Erythroblast (primary cell): ENCODE results near the gene DNPH1.

ENCODE experiments used
- DNase-seq, 2 experiments: peaks; one replicate each; lab custom pipeline; 2025; lab: John Stamatoyannopoulos, UW
- GATA1 ChIP-seq: IDR thresholded peaks from 2 replicates; pipeline ENCODE4 v1.6.1; 2011; ENCODE audit warnings: low read depth, mild to moderate bottlenecking, control low read depth, low read length, moderate library complexity
- POLR2A ChIP-seq: IDR thresholded peaks from 2 replicates; pipeline ENCODE4 v1.6.1; 2011; ENCODE audit warnings: mild to moderate bottlenecking, low read length

Gene DNPH1

DNA sequence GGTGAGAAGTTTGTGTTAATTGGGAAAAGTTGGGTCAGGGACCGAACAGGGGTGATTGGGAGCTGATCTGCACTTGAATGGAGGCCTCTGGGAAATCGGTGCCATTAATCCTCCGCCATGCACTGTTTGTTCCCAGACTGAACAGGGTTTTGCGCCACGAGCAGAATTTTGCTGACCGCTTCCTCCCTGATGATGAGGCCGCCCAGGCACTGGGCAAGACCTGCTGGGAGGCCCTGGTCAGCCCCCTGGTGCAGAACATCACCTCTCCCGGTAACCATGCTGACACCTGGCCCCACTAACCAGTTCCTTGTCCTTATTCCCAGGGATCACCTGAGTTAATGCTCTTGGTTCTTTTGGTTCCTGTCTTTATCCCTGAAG is 25.6 kb downstream of the DNPH1 start:
- no peak for DNase-seq

GRCh38 chr6:43203029-43203717 is 26.1 kb downstream of the DNPH1 start:
- DNase-seq = no peak
- no peak for TF ChIP-seq GATA1

More for the DNA sequence above, 25.6 kb downstream of the DNPH1 start:
- TF ChIP-seq POLR2A (no peak), GATA1 (no peak)

- no peak for DNase-seq
- TF ChIP-seq GATA1 (no peak), POLR2A (no peak)
Measured at GRCh38 chr6:43202451-43202850, 26.8 kb downstream of the DNPH1 start.

GRCh38 chr6:43200541-43200940 is 28.7 kb downstream of the DNPH1 start:
- no peak for DNase-seq

DNA sequence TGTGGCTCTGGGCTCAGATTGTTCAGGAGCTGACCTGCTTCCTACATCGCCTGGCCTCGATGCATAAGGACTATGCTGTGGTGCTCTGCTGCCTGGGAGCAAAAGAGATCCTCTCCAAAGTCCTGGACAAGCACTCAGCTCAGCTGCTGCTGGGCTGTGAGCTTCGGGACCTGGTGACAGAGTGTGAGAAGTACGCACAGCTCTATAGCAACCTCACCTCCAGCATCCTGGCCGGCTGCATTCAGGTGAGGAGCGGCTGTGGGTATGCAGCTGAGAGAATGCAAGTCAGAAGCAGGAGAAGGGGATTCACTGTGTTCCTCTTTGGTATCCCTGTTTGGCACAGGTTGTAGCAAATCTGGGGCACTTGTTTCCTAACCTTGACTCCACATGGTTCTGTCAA is 29.4 kb downstream of the DNPH1 start:
- TF ChIP-seq GATA1 (no peak), POLR2A (no peak)
- DNase-seq = no peak

More at GRCh38 chr6:43200541-43200940, 28.7 kb downstream of the DNPH1 start:
- no peak for TF ChIP-seq POLR2A
- no peak for TF ChIP-seq GATA1

- no peak for DNase-seq
- TF ChIP-seq POLR2A (no peak), GATA1 (no peak)
Measured at GRCh38 chr6:43196337-43196736, 32.9 kb downstream of the DNPH1 start.

- no peak for DNase-seq
- TF ChIP-seq GATA1 = no peak
- TF ChIP-seq POLR2A = no peak
Measured at GRCh38 chr6:43193929-43194328, 35.4 kb downstream of the DNPH1 start.

DNA sequence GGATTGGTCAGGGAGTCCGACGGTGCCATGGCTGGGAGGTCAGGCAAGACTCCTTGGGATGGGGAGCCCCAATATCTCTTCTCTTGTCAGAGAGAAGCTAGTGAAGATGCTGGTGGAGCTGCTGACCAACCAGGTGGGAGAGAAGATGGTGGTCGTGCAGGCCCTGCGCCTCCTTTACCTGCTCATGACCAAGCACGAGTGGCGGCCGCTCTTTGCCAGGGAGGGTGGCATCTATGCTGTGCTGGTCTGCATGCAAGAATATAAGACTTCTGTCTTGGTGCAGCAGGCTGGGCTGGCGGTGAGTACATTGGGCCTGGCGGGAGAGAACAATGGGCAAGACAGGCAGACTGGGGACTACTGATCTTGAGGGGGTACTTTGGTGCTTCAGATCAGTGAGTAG is 36.4 kb downstream of the DNPH1 start:
- no peak for DNase-seq
- TF ChIP-seq GATA1 (no peak), POLR2A (no peak)

GRCh38 chr6:43189776-43190304 is 39.4 kb downstream of the DNPH1 start:
- TF ChIP-seq POLR2A (no peak), GATA1 (no peak)
- DNase-seq = peak; percentile 39 to 70

- DNase-seq = no peak
- no peak for TF ChIP-seq GATA1
- TF ChIP-seq POLR2A = no peak
Measured at GRCh38 chr6:43188426-43188825, 40.9 kb downstream of the DNPH1 start.

DNA sequence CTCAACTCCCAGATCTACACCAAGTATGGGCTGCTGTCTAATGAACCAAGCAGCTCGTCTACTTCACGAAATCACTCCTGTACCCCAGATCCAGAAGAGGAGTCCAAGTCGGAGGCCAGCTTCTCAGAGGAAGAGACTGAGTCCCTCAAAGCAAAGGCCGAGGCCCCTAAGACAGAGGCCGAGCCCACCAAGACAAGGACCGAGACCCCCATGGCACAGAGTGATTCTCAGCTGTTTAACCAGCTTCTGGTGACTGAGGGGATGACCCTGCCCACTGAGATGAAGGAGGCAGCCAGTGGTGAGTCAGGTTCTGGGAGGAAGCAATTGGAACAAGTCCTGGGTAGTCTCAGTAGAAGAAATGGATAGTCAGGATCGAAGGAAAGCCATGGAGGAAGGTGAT is 41.5 kb downstream of the DNPH1 start:
- TF ChIP-seq GATA1 = no peak
- DNase-seq = no peak

DNA sequence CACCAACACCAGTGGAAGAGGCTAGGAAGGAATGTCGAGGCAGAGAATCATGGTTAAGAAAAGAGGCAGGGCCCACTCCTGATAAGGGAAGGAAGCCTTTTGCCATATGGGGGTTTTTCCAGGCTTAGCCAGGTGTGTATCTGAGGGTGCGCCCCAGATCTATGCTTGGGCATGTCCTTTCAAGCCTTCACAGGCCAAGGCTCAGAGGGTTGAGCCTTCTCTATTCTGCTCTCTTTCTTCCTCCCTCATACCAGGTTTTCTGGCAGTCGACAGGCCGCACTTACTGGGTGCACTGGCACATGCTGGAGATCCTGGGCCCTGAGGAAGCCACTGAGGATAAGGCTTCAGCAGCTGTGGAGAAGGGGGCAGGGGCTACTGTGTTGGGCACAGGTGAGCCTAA is 42.6 kb downstream of the DNPH1 start:
- no peak for TF ChIP-seq GATA1
- TF ChIP-seq POLR2A = no peak
- DNase-seq = no peak

DNA sequence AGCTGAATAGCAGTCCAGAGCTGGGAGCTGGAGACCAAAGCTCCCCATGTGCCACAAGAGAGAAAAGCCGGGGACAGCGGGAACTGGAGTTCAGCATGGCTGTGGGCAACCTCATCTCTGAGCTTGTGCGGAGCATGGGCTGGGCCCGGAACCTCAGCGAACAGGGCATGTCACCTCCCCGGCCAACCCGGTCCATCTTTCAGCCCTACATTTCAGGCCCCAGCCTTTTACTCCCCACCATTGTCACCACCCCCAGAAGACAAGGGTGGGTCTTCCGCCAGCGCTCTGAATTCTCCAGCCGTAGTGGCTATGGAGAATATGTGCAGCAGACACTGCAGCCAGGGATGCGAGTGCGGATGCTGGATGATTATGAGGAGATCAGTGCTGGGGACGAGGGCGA is 43.3 kb downstream of the DNPH1 start:
- TF ChIP-seq POLR2A = no peak
- TF ChIP-seq GATA1 = no peak
- DNase-seq = no peak

- DNase-seq = no peak
- TF ChIP-seq GATA1 = no peak
- TF ChIP-seq POLR2A = no peak
Measured at GRCh38 chr6:43185391-43185985, 43.8 kb downstream of the DNPH1 start.

DNA sequence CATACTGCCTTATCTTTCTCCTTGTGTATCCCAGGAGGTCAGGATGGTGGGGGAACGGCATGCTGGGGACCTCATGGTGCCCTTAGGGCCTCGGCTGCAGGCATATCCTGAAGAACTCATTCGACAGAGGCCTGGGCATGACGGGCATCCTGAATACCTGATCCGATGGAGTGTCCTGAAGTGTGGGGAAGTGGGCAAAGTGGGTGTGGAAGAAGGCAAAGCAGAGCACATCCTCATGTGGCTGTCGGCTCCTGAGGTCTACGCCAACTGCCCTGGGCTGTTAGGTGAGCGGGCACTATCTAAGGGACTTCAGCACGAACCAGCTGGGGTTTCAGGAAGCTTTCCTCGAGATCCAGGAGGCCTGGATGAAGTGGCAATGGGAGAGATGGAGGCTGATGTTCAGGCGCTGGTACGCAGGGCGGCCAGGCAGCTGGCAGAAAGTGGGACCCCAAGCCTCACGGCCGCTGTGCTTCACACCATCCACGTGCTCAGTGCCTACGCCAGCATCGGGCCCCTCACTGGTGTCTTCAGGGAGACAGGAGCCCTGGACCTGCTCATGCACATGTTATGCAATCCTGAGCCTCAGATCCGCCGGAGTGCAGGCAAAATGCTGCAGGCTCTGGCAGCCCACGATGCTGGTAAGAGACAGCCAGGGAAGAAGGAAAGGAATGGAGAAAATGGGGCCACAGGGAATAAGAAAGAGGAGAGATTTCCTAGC is 44.9 kb downstream of the DNPH1 start:
- TF ChIP-seq GATA1 (no peak), POLR2A (no peak)
- no peak for DNase-seq
